ENCODE results near the gene OSTC.

DNA sequence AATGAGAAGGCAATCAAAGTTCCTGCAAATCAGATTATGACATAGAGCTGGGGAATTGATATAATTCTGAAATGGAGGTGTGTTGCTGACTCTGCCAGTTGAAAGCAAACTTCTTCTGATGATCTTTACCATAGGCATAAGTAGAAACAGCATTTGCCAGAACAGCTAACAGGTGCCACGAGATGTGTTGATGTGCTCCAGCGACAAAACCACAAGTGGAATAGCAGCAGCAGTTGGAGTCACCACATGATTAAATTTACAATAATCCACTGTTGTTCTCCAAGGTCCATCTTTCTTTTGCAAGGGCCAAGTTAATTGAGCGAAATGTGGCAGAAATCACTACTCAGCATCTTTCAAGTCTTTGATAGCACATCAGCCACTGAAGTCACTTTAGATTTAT lies 3.7 kb upstream of the OSTC start:
- TF ChIP-seq CTCF (IDR thresholded peaks at IDR 0.05) = no peak
- no peak for TF ChIP-seq POLR2A (IDR thresholded peaks at IDR 0.05)
